OCI-LY7 (cell line): Measurements from ENCODE around the gene RARA. TPM values are rescaled to one million over a fixed set of nuclear protein-coding genes. Genes with fewer than 3 reads are reported as not detected.

Experiments used
- BruUV-seq: library from RNA; stranded (reverse); fragments of 400-500 nt; replicated peaks from 2 replicates; lab custom pipeline; 2021; lab: Mats Ljungman, UMichigan
- CTCF ChIA-PET: fragments of 300-600 bp; sonication (Branson Sonifier 250); formaldehyde crosslinking; loops from one replicate; lab custom pipeline; 2022; ENCODE audit warnings: antibody characterized with exemption; ENCODE audit not compliant: unreplicated experiment; lab: Charles Lee
- POLR2A ChIA-PET: fragments of 300-600 bp; sonication (Branson Sonifier 250); formaldehyde crosslinking; loops from one replicate; lab custom pipeline; 2022; ENCODE audit warnings: antibody characterized with exemption; lab: Charles Lee
- DNase-seq: peaks from one replicate; pipeline ENCODE4 v3.0.0-alpha.2; 2015; ENCODE audit warnings: low spot score
- H2AFZ ChIP-seq: fragments of 200-600 bp; sonication (generic), shearing (Covaris generic); 2 replicates; pipeline ENCODE4 v1.6.1; 2014; ENCODE audit warnings: mild to moderate bottlenecking, antibody characterized with exemption, low read length, moderate library complexity
- H3K27ac ChIP-seq: fragments of 200-600 bp; sonication (generic); 2 replicates; pipeline ENCODE4 v1.5.1; 2014; ENCODE audit warnings: mixed run types, low read depth, mild to moderate bottlenecking, moderate library complexity, low read length, inconsistent platforms; ENCODE audit not compliant: poor library complexity, severe bottlenecking
- H3K36me3 ChIP-seq: fragments of 200-600 bp; sonication (generic); 2 replicates; pipeline ENCODE4 v1.6.1; 2014; ENCODE audit warnings: mild to moderate bottlenecking, antibody characterized with exemption, low read length, moderate library complexity, mixed read lengths; ENCODE audit not compliant: insufficient read depth
- H3K4me1 ChIP-seq: fragments of 200-600 bp; sonication (generic); 2 replicates; pipeline ENCODE4 v1.5.1; 2014; ENCODE audit warnings: mild to moderate bottlenecking, low read length; ENCODE audit not compliant: insufficient read depth, poor library complexity, severe bottlenecking
- H3K4me2 ChIP-seq: fragments of 200-600 bp; sonication (generic); 2 replicates; pipeline ENCODE4 v1.6.1; 2014; ENCODE audit warnings: mild to moderate bottlenecking, low read length
- H3K4me3 ChIP-seq: fragments of 200-600 bp; sonication (generic); 2 replicates; pipeline ENCODE4 v1.5.1; 2014; ENCODE audit warnings: mild to moderate bottlenecking, low read depth, low read length; ENCODE audit not compliant: poor library complexity, severe bottlenecking
- H3K79me2 ChIP-seq: fragments of 200-600 bp; sonication (generic); 2 replicates; pipeline ENCODE4 v1.6.1; 2016; ENCODE audit warnings: low read depth, mild to moderate bottlenecking, low read length, moderate library complexity, mixed read lengths; ENCODE audit not compliant: insufficient read depth
- H3K9me2 ChIP-seq: fragments of 200-600 bp; sonication (generic); 2 replicates; pipeline ENCODE4 v1.6.1; 2016; ENCODE audit warnings: mild to moderate bottlenecking, low read length, mixed read lengths; ENCODE audit not compliant: insufficient read depth
- H3K9me3 ChIP-seq: fragments of 200-600 bp; sonication (generic); 2 replicates; pipeline ENCODE4 v1.6.1; 2014; ENCODE audit warnings: mild to moderate bottlenecking, mixed run types, low read length, mixed read lengths
- H4K20me1 ChIP-seq: fragments of 200-600 bp; sonication (generic); 2 replicates; pipeline ENCODE4 v1.6.1; 2014; ENCODE audit warnings: mild to moderate bottlenecking, antibody characterized with exemption, low read length, moderate library complexity, mixed read lengths; ENCODE audit not compliant: insufficient read depth
- EZH2phosphoT487 ChIP-seq: fragments of 200-600 bp; sonication (generic); IDR thresholded peaks from 2 replicates; pipeline ENCODE4 v1.6.1; 2018; ENCODE audit warnings: low read depth, borderline replicate concordance, mild to moderate bottlenecking, mixed run types, antibody characterized with exemption, low read length, moderate library complexity, mixed read lengths
- intact Hi-C: fragments of 100-400 bp; cut with micrococcal nuclease; formaldehyde crosslinking; loops from one replicate; pipeline ENCODE4 v1.10.0; 2022; ENCODE audit not compliant: unreplicated experiment
- total RNA-seq, 2 experiments: library from RNA; depleted of rRNA in 1 of 2; stranded (reverse); fragments of >200 nt in 1 of 2; shearing (Covaris generic) in 1 of 2; gene quantifications; 2 replicates each; pipeline ENCODE4 v1.2.3, GENCODE V29; 2014 to 2022
- TF ChIP-seq, protein P1 (sequence below): fragments of 200-600 bp; sonication (generic); conservative IDR thresholded peaks from 2 replicates; pipeline ENCODE4 v1.5.1; 2014; ENCODE audit warnings: mild to moderate bottlenecking, antibody characterized with exemption, low read length, moderate library complexity, mixed read lengths

RARA gene
- total RNA-seq, 2 experiments from 2014 or later, result 3.1 to 8.6 TPM

DNA sequence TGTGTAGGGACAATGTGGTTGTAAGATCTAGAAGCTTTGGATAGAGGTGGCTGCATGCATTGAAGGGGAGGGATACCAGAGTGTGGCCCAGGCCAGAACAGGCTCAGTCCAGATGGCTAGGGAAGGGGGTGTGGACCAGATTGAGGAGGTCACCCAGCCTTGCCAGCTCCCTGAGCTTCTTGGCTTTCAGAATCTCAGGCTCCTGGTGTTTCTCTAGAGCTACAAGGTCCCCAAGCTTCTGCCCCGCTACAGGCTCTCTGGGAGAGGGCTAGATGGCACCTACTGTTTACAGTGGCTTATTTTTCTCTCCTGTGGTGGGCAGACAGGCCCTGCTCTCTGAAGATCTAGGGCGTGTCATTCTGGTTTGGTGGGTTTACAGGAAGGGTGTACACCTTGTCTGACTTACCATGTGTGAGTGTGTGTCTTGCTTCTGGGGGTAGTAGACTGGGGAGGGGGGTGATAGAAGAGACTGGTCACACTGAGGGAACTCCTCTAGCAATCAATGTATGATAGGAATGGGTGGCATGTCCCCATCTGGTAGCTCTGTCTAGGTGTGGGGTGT, 1.1 kb downstream of the RARA start:
- ChIA-PET CTCF (interaction anchor here (0.6 to 1.0 kb wide), 2 partner anchors 9 to 108 kb away, joined by 3 read pairs; no protein-coding TSS in a partner anchor), POLR2A (no interaction called here)
- no TSS peak for BruUV-seq
- Histone ChIP-seq H4K20me1 (no peaks in the 10 kb centered on the region), H3K9me2 (no peaks in the 10 kb centered on the region), H3K27ac (no peak overlapping the region), H3K4me2 (no peak overlapping the region), H3K9me3 (no peaks in the 10 kb centered on the region), H3K4me3 (no peak overlapping the region), H3K4me1 (peaks cover 33% of the 10 kb centered on the region), H2AFZ (no peak overlapping the region), H3K36me3 (peaks cover 5% of the 10 kb centered on the region; the same call in 1 of the 2 replicates), H3K79me2 (no peaks in the 10 kb centered on the region)
- intact Hi-C loops, result no loop called here
- TF ChIP-seq, protein P1, sequence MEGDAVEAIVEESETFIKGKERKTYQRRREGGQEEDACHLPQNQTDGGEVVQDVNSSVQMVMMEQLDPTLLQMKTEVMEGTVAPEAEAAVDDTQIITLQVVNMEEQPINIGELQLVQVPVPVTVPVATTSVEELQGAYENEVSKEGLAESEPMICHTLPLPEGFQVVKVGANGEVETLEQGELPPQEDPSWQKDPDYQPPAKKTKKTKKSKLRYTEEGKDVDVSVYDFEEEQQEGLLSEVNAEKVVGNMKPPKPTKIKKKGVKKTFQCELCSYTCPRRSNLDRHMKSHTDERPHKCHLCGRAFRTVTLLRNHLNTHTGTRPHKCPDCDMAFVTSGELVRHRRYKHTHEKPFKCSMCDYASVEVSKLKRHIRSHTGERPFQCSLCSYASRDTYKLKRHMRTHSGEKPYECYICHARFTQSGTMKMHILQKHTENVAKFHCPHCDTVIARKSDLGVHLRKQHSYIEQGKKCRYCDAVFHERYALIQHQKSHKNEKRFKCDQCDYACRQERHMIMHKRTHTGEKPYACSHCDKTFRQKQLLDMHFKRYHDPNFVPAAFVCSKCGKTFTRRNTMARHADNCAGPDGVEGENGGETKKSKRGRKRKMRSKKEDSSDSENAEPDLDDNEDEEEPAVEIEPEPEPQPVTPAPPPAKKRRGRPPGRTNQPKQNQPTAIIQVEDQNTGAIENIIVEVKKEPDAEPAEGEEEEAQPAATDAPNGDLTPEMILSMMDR, result no peak
- TF ChIP-seq EZH2phosphoT487, result no peak
- no peak for DNase-seq

DNA sequence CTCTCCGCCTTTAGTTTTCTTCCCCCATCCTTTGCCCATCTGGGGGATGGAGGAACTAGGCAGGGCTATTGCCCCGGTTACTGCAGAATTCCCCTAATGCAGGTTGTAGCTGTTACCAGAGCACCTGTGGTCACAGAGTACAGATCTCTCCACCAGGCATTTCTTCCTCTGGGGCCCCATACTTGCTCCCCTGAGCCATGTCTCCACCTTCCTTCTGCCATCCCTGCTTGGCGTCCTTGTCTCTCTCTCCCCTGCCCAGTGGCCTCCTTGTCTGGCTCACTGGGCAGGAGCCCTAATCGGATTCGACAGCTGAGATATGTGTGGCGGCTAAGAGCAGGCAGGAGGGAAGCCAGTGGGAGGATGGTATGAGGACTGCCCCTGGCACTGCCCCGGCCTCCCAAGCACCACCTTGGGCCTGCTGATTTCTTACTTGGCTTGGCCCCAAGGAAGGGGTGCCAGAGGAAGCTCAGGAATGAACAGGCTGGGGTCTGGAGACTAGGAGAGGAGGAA, 2.0 kb downstream of the RARA start:
- H3K4me2 ChIP-seq, result no peak overlapping the region
- ChIA-PET CTCF (no interaction called here), POLR2A (no interaction called here)
- TF ChIP-seq EZH2phosphoT487, result no peak
- TF ChIP-seq, protein P1, result no peak
- H3K4me1 ChIP-seq, result peaks cover 38% of the 10 kb centered on the region
- H4K20me1 ChIP-seq, result no peaks in the 10 kb centered on the region
- H3K36me3 ChIP-seq, result no peaks in the 10 kb centered on the region; the same call in 1 of the 2 replicates
- BruUV-seq, result no TSS peak
- DNase-seq, result no peak
- H3K9me3 ChIP-seq, result no peaks in the 10 kb centered on the region
- no peak overlapping the region for H3K4me3 ChIP-seq
- no peak overlapping the region for H3K27ac ChIP-seq
- H3K79me2 ChIP-seq, result no peaks in the 10 kb centered on the region
- no peaks in the 10 kb centered on the region for H3K9me2 ChIP-seq
- no peak overlapping the region for H2AFZ ChIP-seq
- intact Hi-C loops, result no loop called here

DNA sequence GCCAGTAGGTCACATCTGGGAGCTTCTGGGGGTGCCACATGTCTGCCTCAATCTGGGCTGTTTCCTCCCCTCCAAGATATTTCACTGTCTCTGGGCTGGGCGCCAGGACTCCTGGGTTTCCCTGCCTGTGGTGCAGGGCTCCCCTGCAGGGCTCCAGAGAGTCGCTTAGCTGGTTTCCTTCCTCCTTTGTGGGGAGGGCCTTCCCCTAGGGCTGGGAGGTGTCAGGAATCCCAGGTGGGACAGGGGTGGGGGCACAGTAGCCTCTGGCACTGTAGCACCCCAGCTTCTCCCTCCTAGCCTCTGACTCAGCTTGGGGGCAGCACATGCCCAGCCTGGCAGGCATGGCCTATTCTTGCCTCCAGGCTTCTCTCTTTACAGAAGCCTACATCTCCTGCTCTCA, 2.6 kb downstream of the RARA start:
- Histone ChIP-seq H3K4me3 (no peak overlapping the region), H3K9me2 (no peaks in the 10 kb centered on the region), H3K4me2 (no peak overlapping the region), H3K4me1 (peaks cover 38% of the 10 kb centered on the region), H3K27ac (no peak overlapping the region), H3K9me3 (no peaks in the 10 kb centered on the region), H3K79me2 (no peaks in the 10 kb centered on the region), H3K36me3 (no peaks in the 10 kb centered on the region), H2AFZ (no peak overlapping the region), H4K20me1 (no peaks in the 10 kb centered on the region)
- ChIA-PET CTCF (interaction anchor here (0.6 kb wide), 1 partner anchor 49 kb away, joined by 4 read pairs; no protein-coding TSS in a partner anchor), POLR2A (no interaction called here)
- BruUV-seq, result no TSS peak
- intact Hi-C loops, result no loop called here
- DNase-seq, result no peak
- no peak for TF ChIP-seq EZH2phosphoT487
- TF ChIP-seq, protein P1, result no peak
